H9 (cell line): ENCODE results near the gene TMC4. TPM values are rescaled to one million over a fixed set of nuclear protein-coding genes. Genes with fewer than 3 reads are reported as not detected.
A peak's percentile ranks its signal among the peaks of the same experiment; 100 is the strongest.

Experiments used
- DNase-seq: peaks from one replicate; pipeline ENCODE4 v3.0.0-alpha.2; 2017
- H2AFZ ChIP-seq: one replicate; pipeline ENCODE4 v1.6.1; 2013; ENCODE audit warnings: mild to moderate bottlenecking, low read length, control low read depth, moderate library complexity
- H2AK5ac ChIP-seq: 2 replicates; pipeline ENCODE4 v1.6.1; 2013; ENCODE audit warnings: low read length, control low read depth, mixed read lengths; ENCODE audit not compliant: insufficient read length
- H2BK120ac ChIP-seq: one replicate; pipeline ENCODE4 v1.6.1; 2013; ENCODE audit warnings: low read depth, mild to moderate bottlenecking, low read length, control low read depth, inconsistent platforms; ENCODE audit not compliant: poor library complexity, severe bottlenecking
- H2BK12ac ChIP-seq: 2 replicates; pipeline ENCODE4 v1.6.1; 2013; ENCODE audit warnings: low read length, control low read depth, mixed read lengths, low read depth; ENCODE audit not compliant: insufficient read length
- H2BK15ac ChIP-seq: 2 replicates; pipeline ENCODE4 v1.6.1; 2013; ENCODE audit warnings: low read depth, low read length, control low read depth
- H2BK20ac ChIP-seq: one replicate; pipeline ENCODE4 v1.6.1; 2013; ENCODE audit warnings: low read depth, mild to moderate bottlenecking, low read length, control low read depth, inconsistent platforms; ENCODE audit not compliant: poor library complexity, severe bottlenecking
- H2BK5ac ChIP-seq: 2 replicates; pipeline ENCODE4 v1.6.1; 2013; ENCODE audit warnings: low read length, control low read depth, mixed read lengths; ENCODE audit not compliant: insufficient read length
- H3K14ac ChIP-seq: 2 replicates; pipeline ENCODE4 v1.6.1; 2013; ENCODE audit warnings: low read length, control low read depth; ENCODE audit not compliant: insufficient read depth
- H3K18ac ChIP-seq: 2 replicates; pipeline ENCODE4 v1.6.1; 2013; ENCODE audit warnings: low read depth, mild to moderate bottlenecking, mixed read lengths, low read length, control low read depth; ENCODE audit not compliant: insufficient read length
- H3K23ac ChIP-seq: 2 replicates; pipeline ENCODE4 v1.6.1; 2013; ENCODE audit warnings: low read length, control low read depth, mixed read lengths, low read depth; ENCODE audit not compliant: insufficient read length
- H3K23me2 ChIP-seq: 2 replicates; pipeline ENCODE4 v1.6.1; 2013; ENCODE audit warnings: low read depth, mild to moderate bottlenecking, mixed read lengths, low read length, control low read depth; ENCODE audit not compliant: insufficient read length, poor library complexity, severe bottlenecking
- H3K27ac ChIP-seq: 2 replicates; pipeline ENCODE4 v1.5.1; 2013; ENCODE audit warnings: low read length, control low read depth, mixed read lengths, low read depth; ENCODE audit not compliant: insufficient read length
- H3K27me3 ChIP-seq: 2 replicates; pipeline ENCODE4 v1.6.1; 2013; ENCODE audit warnings: low read length, control low read depth, inconsistent platforms; ENCODE audit not compliant: insufficient read depth
- H3K4ac ChIP-seq: 2 replicates; pipeline ENCODE4 v1.6.1; 2013; ENCODE audit warnings: low read depth, mild to moderate bottlenecking, control low read depth, inconsistent platforms, low read length, moderate library complexity
- H3K4me1 ChIP-seq: 2 replicates; pipeline ENCODE4 v1.6.1; 2013; ENCODE audit warnings: low read length, control low read depth, inconsistent platforms; ENCODE audit not compliant: insufficient read depth
- H3K4me2 ChIP-seq: 2 replicates; pipeline ENCODE4 v1.6.1; 2013; ENCODE audit warnings: low read length, control low read depth, mixed read lengths; ENCODE audit not compliant: insufficient read length, insufficient read depth
- H3K56ac ChIP-seq: 2 replicates; pipeline ENCODE4 v1.6.1; 2013; ENCODE audit warnings: low read depth, mild to moderate bottlenecking, mixed read lengths, low read length, control low read depth; ENCODE audit not compliant: insufficient read length
- H3K79me1 ChIP-seq: 2 replicates; pipeline ENCODE4 v1.6.1; 2013; ENCODE audit warnings: low read depth, mild to moderate bottlenecking, moderate library complexity, low read length, control low read depth, inconsistent platforms; ENCODE audit not compliant: insufficient read depth, poor library complexity, severe bottlenecking
- H3K79me2 ChIP-seq: 2 replicates; pipeline ENCODE4 v1.6.1; 2013; ENCODE audit warnings: low read length, control low read depth, inconsistent platforms; ENCODE audit not compliant: insufficient read depth
- H3K9ac ChIP-seq: 2 replicates; pipeline ENCODE4 v1.6.1; 2013; ENCODE audit warnings: low read length, control low read depth, mixed read lengths; ENCODE audit not compliant: insufficient read length; ENCODE audit errors: extremely low read depth
- H3K9me3 ChIP-seq: one replicate; pipeline ENCODE4 v1.6.1; 2013; ENCODE audit warnings: low read depth, low read length, inconsistent platforms; ENCODE audit not compliant: control insufficient read depth
- H3T11ph ChIP-seq: one replicate; pipeline ENCODE4 v1.6.1; 2013; ENCODE audit warnings: mild to moderate bottlenecking, low read length, control low read depth, inconsistent platforms
- H4K20me1 ChIP-seq: one replicate; pipeline ENCODE4 v1.6.1; 2013; ENCODE audit not compliant: control insufficient read depth, insufficient read length, insufficient read depth
- H4K5ac ChIP-seq: 2 replicates; pipeline ENCODE4 v1.6.1; 2013; ENCODE audit warnings: low read depth, mild to moderate bottlenecking, mixed read lengths, low read length, control low read depth; ENCODE audit not compliant: insufficient read length
- H4K8ac ChIP-seq: replicated peaks from 2 replicates; pipeline ENCODE4 v1.6.1; 2013; ENCODE audit warnings: low read length, control low read depth, mixed read lengths, low read depth; ENCODE audit not compliant: insufficient read length
- H4K91ac ChIP-seq: 2 replicates; pipeline ENCODE4 v1.6.1; 2013; ENCODE audit warnings: low read depth, mild to moderate bottlenecking, moderate library complexity, mixed read lengths, low read length, control low read depth; ENCODE audit not compliant: insufficient read length
- H3K27ac Mint-ChIP-seq, 3 experiments: 2 replicates in 2 of 3; 3 replicates in 1 of 3; pipeline ENCODE4 v1.8.0; 2020 to 2021; ENCODE audit warnings: mixed read lengths in 3 of 3, mild to moderate bottlenecking in 1 of 3, moderate library complexity in 1 of 3
- H3K27me3 Mint-ChIP-seq: 2 replicates; pipeline ENCODE4 v1.8.0; 2021; ENCODE audit warnings: low read depth, mild to moderate bottlenecking, moderate library complexity, mixed read lengths
- H3K36me3 Mint-ChIP-seq, 3 experiments: 2 replicates in 2 of 3; 3 replicates in 1 of 3; pipeline ENCODE4 v1.8.0; 2020 to 2021; ENCODE audit warnings: low read depth in 3 of 3, mixed read lengths in 3 of 3; ENCODE audit not compliant: insufficient read depth in 1 of 3
- H3K4me1 Mint-ChIP-seq, 2 experiments: 2 replicates each; pipeline ENCODE4 v1.8.0; 2020; ENCODE audit warnings: mixed read lengths in 2 of 2
- H3K4me3 Mint-ChIP-seq, 2 experiments: 2 replicates in 1 of 2; 3 replicates in 1 of 2; pipeline ENCODE4 v1.8.0; 2020 to 2021; ENCODE audit warnings: mild to moderate bottlenecking in 2 of 2, mixed read lengths in 2 of 2, moderate library complexity in 1 of 2
- H3K9me3 Mint-ChIP-seq, 2 experiments: 2 replicates in 1 of 2; 3 replicates in 1 of 2; pipeline ENCODE4 v1.8.0; 2020; ENCODE audit warnings: mild to moderate bottlenecking in 2 of 2, mixed read lengths in 2 of 2, moderate library complexity in 1 of 2
- CTCF ChIP-seq: fragments of 200-600 bp; sonication (generic); conservative IDR thresholded peaks from 3 replicates; pipeline ENCODE4 v1.8.0; 2021; ENCODE audit warnings: antibody characterized with exemption, mild to moderate bottlenecking
- WGBS: extraction: QIAGEN DNeasy Blood & Tissue Kit; methylation state at CpG from one replicate; pipeline ENCODE4 v1.1.7; 2013; ENCODE audit warnings: missing lambda C conversion rate, low lambda C conversion rate, mixed read lengths; ENCODE audit not compliant: insufficient read length; ENCODE audit errors: extremely low coverage; 5-methylcytosine and 5-hydroxymethylcytosine counted together
- total RNA-seq: library from RNA; stranded (reverse); gene quantifications from 2 replicates; pipeline ENCODE4 v1.2.1, GENCODE V29; 2021

TMC4 gene
- total RNA-seq, 1 experiment from 2014 or later, result 12.2 TPM

- Histone ChIP-seq H3K9me3 (no peaks in the 10 kb centered on the region), H2BK15ac (no peak overlapping the region)
- no peak for DNase-seq
Measured at GRCh38 chr19:54114340-54115108, 58.4 kb downstream of the TMC4 start.

More at GRCh38 chr19:54114340-54115108, 58.4 kb downstream of the TMC4 start:
- Histone ChIP-seq H4K91ac (no peak overlapping the region), H3K56ac (no peak overlapping the region), H3K18ac (no peak overlapping the region), H4K20me1 (no peaks in the 10 kb centered on the region), H3K23ac (no peak overlapping the region), H3T11ph (no peak overlapping the region), H2BK5ac (no peak overlapping the region), H3K4ac (no peak overlapping the region), H3K23me2 (peaks cover 7% of the 10 kb centered on the region), H3K4me2 (peak overlapping the region; percentile 85), H3K14ac (no peak overlapping the region), H3K27me3 (no peaks in the 10 kb centered on the region), H2BK120ac (no peak overlapping the region), H3K9ac (peak overlapping the region; percentile 5), H2BK12ac (no peak overlapping the region), H2AFZ (no peak overlapping the region), H3K79me1 (peaks cover 7% of the 10 kb centered on the region), H4K8ac (no peak overlapping the region), H2BK20ac (no peak overlapping the region), H4K5ac (no peak overlapping the region), H2AK5ac (no peak overlapping the region), H3K79me2 (no peaks in the 10 kb centered on the region; the same call in 1 of the 2 replicates), H3K4me1 (no peaks in the 10 kb centered on the region; the same call in 1 of the 2 replicates), H3K27ac (no peak overlapping the region)
- peaks cover 1% of the 10 kb centered on the region for H3K27me3 Mint-ChIP-seq
- WGBS, result no CpG with 5 or more reads among the region's 28 CpGs
- peak overlapping the region; percentile 93 to 99 (median 94) for H3K27ac Mint-ChIP-seq
- peaks cover 9 to 18% of the 10 kb centered on the region in 2 experiments for H3K4me1 Mint-ChIP-seq
- no peak for TF ChIP-seq CTCF
- peaks cover 15 to 51% (median 49%) of the 10 kb centered on the region in 3 experiments for H3K36me3 Mint-ChIP-seq
- H3K4me3 Mint-ChIP-seq, result peak overlapping the region; percentile 82 to 94
- peaks cover 2 to 7% of the 10 kb centered on the region in 2 experiments; a peak in 4 of 5 replicates for H3K9me3 Mint-ChIP-seq

Other genes with a start within 250 kb of the TMC4 start
- 6.0 and 7.1 TPM in 2 replicates for gene CACNG8, start 210.2 kb downstream of the TMC4 start, total RNA-seq
- gene CACNG6, start 181.5 kb downstream of the TMC4 start, total RNA-seq, result 1.6 and 2.0 TPM in 2 replicates
- gene VSTM1, start 109.3 kb downstream of the TMC4 start, total RNA-seq, result 0.48 TPM in 1 of 2 replicates, not detected in the other
- gene TARM1, start 91.8 kb downstream of the TMC4 start, total RNA-seq, result not detected in 2 replicates
- 0.24 and 0.53 TPM in 2 replicates for gene OSCAR, start 72.4 kb downstream of the TMC4 start, total RNA-seq
- 174 and 188 TPM in 2 replicates for gene NDUFA3, start 70.3 kb downstream of the TMC4 start, total RNA-seq
- gene TFPT, start 57.5 kb downstream of the TMC4 start, total RNA-seq, result 26.6 and 28.2 TPM in 2 replicates
- 82.1 and 84.4 TPM in 2 replicates for gene PRPF31, start 57.4 kb downstream of the TMC4 start, total RNA-seq
- 91.2 and 95.0 TPM in 2 replicates for gene CNOT3, start 35.4 kb downstream of the TMC4 start, total RNA-seq
- 5.4 and 7.1 TPM in 2 replicates for gene LENG1, start 13.4 kb downstream of the TMC4 start, total RNA-seq
- gene MBOAT7, start 16.4 kb upstream of the TMC4 start, total RNA-seq, result 100 and 103 TPM in 2 replicates
- gene TSEN34, start 18.1 kb upstream of the TMC4 start, total RNA-seq, result 28.3 and 29.0 TPM in 2 replicates
- gene RPS9, start 27.7 kb upstream of the TMC4 start, total RNA-seq, result 1,674 and 1,679 TPM in 2 replicates
- not detected in 2 replicates for gene LILRB3, start 49.8 kb upstream of the TMC4 start, total RNA-seq
- gene LILRA6, start 69.6 kb upstream of the TMC4 start, total RNA-seq, result not detected in 2 replicates
- 0.09 TPM in 1 of 2 replicates, not detected in the other for gene LILRB5, start 84.1 kb upstream of the TMC4 start, total RNA-seq
- gene LILRB2, start 108.0 kb upstream of the TMC4 start, total RNA-seq, result not detected in 2 replicates
- not detected in 2 replicates for gene LILRA5, start 140.0 kb upstream of the TMC4 start, total RNA-seq
- not detected in 2 replicates for gene LILRA4, start 166.0 kb upstream of the TMC4 start, total RNA-seq
- gene LAIR1, start 191.8 kb upstream of the TMC4 start, total RNA-seq, result not detected in 2 replicates
- 43.1 and 47.1 TPM in 2 replicates for gene TTYH1, start 242.3 kb upstream of the TMC4 start, total RNA-seq